Activated CD4-positive, alpha-beta T cell treated with anti-CD3 and anti-CD28 coated beads, Interleukin-2, amount 50 U/mL, for 16 hours (primary cell): ENCODE data around the gene SDK1.
"Not testable (repeated sequence)": the region's sequence is repeated elsewhere in the genome, so short reads cannot be mapped to it uniquely, and the experiment has no call there.

ENCODE experiments used
- DNase-seq: peaks from one replicate; pipeline ENCODE4 v3.0.0-alpha.2; 2020

Gene SDK1

GRCh38 chr7:4222676-4223075, 921.6 kb downstream of the SDK1 start:
- DNase-seq = no peak

- no peak for DNase-seq
Observed at GRCh38 chr7:4225361-4225771, 924.3 kb downstream of the SDK1 start.

- no peak for DNase-seq
Observed at GRCh38 chr7:4225881-4226523, 925.0 kb downstream of the SDK1 start.

GRCh38 chr7:4226524-4226882, 925.5 kb downstream of the SDK1 start:
- no peak for DNase-seq

DNA sequence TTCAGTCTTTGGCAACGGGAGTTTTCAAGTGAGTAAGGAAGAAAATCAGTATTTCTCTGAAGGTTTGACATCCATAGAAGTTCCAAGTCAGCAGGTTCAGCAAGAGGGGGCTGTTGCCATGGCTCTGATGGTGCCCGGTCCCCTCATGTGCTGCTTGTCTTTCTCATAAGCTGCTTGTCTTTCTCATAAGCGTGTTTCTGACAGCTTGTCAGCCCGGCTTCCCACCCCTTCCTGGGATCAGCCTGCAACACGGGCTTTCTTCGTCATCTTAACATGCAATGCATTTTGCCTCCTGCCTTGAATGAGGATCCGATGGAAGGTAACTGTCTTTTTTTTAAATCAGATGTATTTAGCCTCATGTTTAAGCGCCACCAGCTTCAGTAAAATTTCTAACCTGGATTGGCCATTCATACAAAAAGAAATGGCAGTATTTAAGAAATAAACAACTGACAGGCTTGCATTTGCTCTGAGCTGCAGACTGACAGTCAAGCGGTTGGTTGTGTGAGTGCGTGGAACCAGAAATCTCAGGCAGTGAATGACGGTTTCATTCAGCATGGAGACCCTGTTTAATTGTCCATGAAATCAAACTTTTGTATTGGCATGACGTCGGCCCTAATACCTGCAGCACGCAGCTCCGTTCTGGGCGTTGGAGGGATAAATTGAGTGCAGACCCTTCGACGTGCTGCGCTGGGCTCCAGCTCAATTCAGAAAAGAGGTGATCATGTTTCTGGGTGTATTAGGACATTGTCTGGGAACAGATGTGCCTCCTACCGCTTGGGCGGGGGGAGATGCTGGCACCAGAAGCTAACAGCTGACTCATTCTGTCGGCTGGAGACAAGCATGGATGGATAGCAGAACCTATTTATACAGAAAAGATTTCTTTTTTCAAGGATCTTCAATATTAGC, 926.3 kb downstream of the SDK1 start:
- no peak for DNase-seq

DNA sequence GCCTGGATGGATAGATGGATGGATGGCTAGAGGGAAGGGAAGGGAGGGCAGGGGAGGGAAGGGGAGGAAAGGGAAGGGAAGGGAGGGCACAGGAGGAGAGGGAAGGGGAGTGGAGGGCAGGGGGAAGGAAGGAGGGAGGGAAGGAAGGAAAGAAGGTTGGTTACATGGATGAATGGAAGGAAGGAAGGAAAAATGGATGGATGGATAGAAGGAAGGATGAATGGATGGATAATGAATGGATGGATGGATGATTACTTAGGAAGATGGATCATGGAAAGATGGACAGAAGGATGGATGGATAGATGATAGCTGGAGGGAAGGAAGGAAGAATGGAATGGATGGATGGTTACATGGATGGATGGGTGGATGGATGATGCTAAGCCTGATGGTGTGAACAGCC, 929.3 kb downstream of the SDK1 start:
- no peak for DNase-seq

DNA sequence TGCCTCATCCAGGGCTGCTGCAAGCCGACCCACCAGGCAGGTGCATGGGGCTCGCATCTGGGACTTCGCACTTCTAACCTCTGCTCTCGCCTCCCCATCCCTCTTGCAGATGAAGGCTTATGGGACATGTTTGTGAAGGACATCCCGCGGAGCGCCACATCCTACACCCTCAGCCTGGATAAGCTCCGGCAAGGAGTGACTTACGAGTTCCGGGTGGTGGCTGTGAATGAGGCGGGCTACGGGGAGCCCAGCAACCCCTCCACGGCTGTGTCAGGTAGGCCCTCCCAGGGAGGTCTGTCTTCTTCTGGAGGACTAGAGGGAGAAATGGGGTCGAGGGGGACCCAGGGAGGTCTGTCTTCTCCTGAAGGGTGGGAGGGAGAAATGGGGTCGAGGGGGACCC, 932.1 kb downstream of the SDK1 start:
- no peak for DNase-seq

- DNase-seq = no peak
Observed at GRCh38 chr7:4233621-4234497, 932.8 kb downstream of the SDK1 start.

DNA sequence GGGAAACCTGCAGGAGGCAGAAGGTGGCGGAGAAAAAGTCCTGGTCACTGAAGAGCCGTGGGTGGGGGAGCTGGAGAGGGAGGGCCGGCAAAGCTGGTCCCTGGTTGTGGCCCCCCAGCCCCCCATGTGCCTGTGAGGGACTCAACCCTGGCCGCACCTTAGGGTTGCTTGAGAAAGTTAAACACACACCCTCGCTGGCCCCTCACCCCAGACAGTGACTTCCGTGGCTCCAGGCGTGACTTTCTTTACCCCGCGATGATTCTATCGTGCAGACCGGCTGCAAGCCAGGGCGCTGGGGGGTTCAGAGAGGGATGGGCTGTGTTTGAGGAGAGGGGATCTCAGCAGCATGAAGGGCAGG, 933.4 kb downstream of the SDK1 start:
- DNase-seq = no peak

- no peak for DNase-seq
Observed at GRCh38 chr7:4234886-4235285, 933.8 kb downstream of the SDK1 start.

- DNase-seq = no peak
Observed at GRCh38 chr7:4235596-4235995, 934.5 kb downstream of the SDK1 start.

DNA sequence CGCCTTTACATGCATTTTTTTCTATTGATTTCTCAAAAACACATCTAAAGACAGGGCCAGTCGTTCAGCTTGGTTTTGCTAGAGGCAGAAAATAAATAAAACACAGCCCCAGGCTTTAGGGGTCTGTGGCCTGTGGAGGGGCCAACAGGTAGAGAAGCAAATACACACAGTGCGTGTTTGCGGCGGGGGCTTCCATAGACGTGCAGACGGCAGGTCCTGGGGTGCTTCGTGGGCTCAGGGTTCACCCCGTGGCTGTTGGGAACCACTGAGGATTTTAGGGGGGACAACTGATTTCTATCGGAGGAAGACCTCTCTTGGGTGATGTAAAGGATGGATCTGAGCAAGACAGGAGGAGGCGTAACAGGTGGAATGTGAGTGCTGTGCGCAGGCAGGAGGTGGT, 935.3 kb downstream of the SDK1 start:
- no peak for DNase-seq

DNA sequence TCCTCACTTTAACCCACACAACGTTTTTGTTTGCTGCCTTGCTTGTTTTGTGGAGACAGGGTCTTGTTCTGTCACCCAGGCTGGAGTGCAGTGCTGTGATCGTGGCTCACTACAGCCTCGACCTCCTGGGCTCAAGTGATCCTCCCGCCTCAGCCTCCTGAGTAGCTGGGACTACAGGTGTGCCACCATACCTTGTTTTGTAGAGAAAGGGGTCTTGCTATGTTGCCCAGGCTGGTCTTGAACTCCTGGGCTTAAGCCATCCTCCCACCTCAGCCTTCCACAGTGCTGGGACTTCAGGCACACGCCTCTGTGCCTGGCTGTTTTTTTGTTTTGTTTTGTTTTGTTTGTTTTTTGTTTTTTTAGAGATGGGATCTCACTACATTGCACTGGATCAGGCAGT, 935.8 kb downstream of the SDK1 start:
- not testable (repeated sequence) for DNase-seq

- DNase-seq = no peak
Observed at GRCh38 chr7:4237296-4238235, 936.5 kb downstream of the SDK1 start.

DNA sequence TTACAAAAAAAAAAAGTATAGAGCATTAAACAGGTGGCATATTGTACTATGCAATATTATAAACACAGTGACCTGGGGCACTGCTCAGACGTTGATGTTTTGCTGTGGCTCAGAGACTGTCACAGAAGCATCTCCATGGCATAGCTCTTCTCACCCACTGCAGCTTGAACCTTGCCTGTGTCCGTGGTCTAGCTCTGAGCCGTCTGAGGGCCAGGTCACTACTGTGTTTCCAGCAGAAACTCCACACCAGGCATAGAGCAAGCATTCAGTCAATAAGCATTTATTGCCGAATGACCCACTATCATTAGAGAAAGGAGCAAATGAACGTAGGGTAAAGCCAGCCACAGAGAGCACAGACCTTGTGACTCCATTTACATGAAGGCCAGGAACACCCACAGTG, 937.8 kb downstream of the SDK1 start:
- DNase-seq = no peak

DNA sequence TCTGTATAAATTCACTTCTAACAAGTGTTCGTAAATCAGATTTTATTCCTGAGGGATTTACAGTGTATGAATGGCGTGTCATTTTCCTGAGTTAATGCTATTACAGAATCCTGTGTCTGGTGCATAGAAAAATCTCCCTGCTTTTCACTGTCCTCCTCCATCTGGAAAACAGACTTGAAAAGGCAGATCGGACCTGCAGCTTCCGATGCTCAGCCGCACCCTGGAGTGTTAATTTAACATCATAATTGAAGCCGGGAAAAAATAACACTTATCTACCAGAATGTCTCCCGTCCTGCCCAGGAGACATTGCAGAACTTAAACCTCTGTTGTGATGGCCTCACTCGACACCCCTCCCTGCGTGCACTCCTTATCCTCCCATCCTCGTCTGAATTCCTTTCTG, 939.0 kb downstream of the SDK1 start:
- DNase-seq = no peak

DNA sequence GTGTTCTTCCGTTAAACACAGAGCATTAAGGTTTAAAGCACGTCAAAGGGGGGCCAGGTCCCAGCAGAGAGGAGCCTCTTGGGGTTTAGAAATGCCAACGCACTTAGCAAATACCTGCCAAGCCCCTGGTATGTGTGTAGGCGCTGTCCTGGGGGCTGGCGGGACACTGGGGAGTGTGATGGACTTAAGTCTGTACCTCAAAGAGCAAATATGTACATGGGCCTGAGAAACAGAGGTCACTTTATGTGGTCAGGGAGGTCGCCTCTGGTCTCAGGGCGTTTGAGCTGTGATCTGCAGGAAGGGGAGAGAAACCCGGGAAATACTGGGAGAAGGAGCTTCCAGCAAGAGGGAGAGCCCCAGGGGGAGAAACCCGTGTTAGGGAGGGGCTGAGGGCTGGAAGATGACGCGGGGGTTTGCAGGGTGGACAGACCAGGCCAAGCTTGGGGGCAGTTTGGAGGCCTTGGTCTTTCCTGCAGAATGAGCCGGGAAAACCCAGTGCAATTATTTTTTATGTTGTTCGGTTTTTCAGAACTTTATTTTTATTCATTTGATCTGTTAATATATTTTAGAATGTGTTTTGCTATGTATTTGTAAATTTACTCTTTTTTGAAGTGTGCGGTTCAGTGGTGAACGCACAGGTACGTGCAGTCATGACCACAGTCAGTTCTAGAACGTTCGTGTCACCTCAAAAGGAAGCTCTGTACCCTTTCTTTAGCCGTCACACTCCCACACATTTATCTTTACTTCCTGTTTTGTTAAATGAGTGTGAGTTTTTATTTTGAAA, 939.7 kb downstream of the SDK1 start:
- no peak for DNase-seq

- no peak for DNase-seq
Observed at GRCh38 chr7:4241304-4241612, 940.2 kb downstream of the SDK1 start.

- no peak for DNase-seq
Observed at GRCh38 chr7:4241791-4242190, 940.7 kb downstream of the SDK1 start.

DNA sequence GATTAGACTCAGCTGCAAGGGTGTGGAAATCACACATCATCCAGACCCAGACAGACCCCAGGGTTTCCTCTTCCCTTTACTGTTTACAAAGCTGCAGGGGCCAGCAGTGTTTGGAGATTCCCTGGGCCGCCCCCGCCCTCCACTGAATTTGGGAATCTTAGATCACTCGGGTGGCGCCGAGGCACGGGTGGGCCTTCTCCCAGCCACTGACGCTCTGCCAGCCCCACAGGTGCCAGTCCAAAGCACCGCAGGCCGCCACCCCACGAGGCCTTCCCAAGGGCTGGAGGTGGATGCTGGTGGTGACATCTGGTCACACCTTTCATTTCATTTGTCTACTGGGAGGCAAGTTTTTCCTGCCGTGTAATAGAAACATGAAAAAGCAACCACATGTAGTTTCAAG, 941.7 kb downstream of the SDK1 start:
- no peak for DNase-seq

DNA sequence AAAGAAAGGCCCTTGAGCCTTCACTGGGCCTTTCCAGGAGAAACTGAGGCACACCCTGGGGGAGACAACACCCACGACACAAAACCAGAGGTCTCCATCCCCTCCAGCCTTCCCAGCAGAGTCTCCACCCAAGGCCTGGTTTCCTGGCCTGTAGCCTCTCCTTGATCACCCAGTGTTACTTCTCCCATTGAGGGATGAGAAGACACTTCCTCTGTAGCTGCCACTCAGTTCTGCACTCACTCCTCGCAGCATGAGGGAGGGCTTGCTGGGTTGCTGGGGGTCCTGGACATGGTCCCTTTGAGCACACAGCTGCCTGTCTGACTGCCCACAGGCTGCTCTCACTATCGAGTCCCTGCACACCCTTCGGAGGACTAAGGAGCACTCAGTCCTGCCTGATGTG, 943.0 kb downstream of the SDK1 start:
- no peak for DNase-seq

DNA sequence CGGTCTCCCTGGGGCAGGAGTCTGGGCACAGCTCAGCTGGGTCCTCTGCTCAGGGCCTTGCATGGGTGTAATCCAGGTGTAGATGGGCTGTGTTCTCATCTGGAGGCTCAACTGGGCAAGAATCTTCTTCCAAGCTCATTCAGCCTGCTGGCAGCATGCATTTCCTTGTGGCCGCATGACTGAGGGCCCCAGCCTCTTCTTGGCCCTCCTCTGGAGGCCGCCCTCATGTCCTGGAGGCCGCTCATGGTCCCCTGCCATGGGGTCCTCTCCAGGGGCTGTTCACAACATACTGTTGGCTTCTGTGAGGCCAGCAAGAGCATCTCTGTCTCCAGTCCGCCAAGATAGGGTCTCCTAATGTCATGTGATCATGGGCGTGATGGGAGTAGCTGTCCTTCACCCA, 943.6 kb downstream of the SDK1 start:
- no peak for DNase-seq
